GM12891 (cell line): ENCODE measurements around the gene HOXC4.

Experiments used
- POLR2A ChIP-seq: IDR thresholded peaks from 2 replicates; pipeline ENCODE4 v1.6.1; 2011; ENCODE audit warnings: low read depth, low read length, control low read depth
- POLR2AphosphoS5 ChIP-seq: IDR thresholded peaks from 2 replicates; pipeline ENCODE4 v1.6.1; 2011; ENCODE audit warnings: low read depth, low read length, control low read depth
- POU2F2 ChIP-seq: IDR thresholded peaks from 2 replicates; pipeline ENCODE4 v1.6.1; 2011; ENCODE audit warnings: low read depth, mild to moderate bottlenecking, control low read depth, low read length, moderate library complexity
- SPI1 ChIP-seq: IDR thresholded peaks from 2 replicates; pipeline ENCODE4 v1.6.1; 2011; ENCODE audit warnings: low read depth, low read length, control low read depth

- TF ChIP-seq POLR2A = no peak
- TF ChIP-seq POU2F2 = no peak
- no peak for TF ChIP-seq POLR2AphosphoS5
- no peak for TF ChIP-seq SPI1
Observed at GRCh38 chr12:54022960-54023884, 30.4 kb upstream of the HOXC4 start.
